ENCODE results near the gene CLDN6.

GRCh38 chr16:3017794-3018506 is at the start of gene CLDN6:
- TF ChIP-seq ESRRG (CRISPR knock-in tag; IDR thresholded peaks at IDR 0.05) (no peak), ISL1 (CRISPR knock-in tag; IDR thresholded peaks at IDR 0.05) (no peak), RARB (CRISPR knock-in tag; IDR thresholded peaks at IDR 0.05) (no peak), TCF4 (CRISPR knock-in tag; IDR thresholded peaks at IDR 0.05; ENCODE audit: borderline replicate concordance) (no peak), ZFP30 (CRISPR knock-in tag; IDR thresholded peaks at IDR 0.05) (no peak), PATZ1 (CRISPR knock-in tag; IDR thresholded peaks at IDR 0.05; ENCODE audit: borderline replicate concordance) (no peak), BACH2 (CRISPR knock-in tag; IDR thresholded peaks at IDR 0.05; ENCODE audit: borderline replicate concordance) (no peak), CSRNP3 (CRISPR knock-in tag; IDR thresholded peaks at IDR 0.05) (no peak), TSHZ2 (CRISPR knock-in tag; IDR thresholded peaks at IDR 0.05) (no peak), POU6F1 (CRISPR knock-in tag; IDR thresholded peaks at IDR 0.05; ENCODE audit: borderline replicate concordance, low read depth) (no peak)
